Skeletal muscle satellite cell (primary cell): Measurements from ENCODE around the gene GPLD1. TPM values are rescaled to one million over a fixed set of nuclear protein-coding genes. Genes with fewer than 3 reads are reported as not detected.

Experiments used
- H3K27me3 ChIP-seq: 2 replicates; pipeline ENCODE4 v1.7.0; 2013; ENCODE audit warnings: low read length; ENCODE audit not compliant: control insufficient read depth, insufficient read depth
- H3K36me3 ChIP-seq: 2 replicates; pipeline ENCODE4 v1.7.0; 2013; ENCODE audit warnings: mild to moderate bottlenecking, control low read depth, low read length; ENCODE audit not compliant: insufficient read depth
- H3K4me1 ChIP-seq: 2 replicates; pipeline ENCODE4 v1.7.0; 2013; ENCODE audit warnings: low read length; ENCODE audit not compliant: control insufficient read depth, insufficient read depth
- H3K4me2 ChIP-seq: 2 replicates; pipeline ENCODE4 v1.7.0; 2013; ENCODE audit warnings: mild to moderate bottlenecking, low read length
- H3K4me3 ChIP-seq: 2 replicates; pipeline ENCODE4 v1.7.0; 2013; ENCODE audit warnings: low read length
- H3K9ac ChIP-seq: 2 replicates; pipeline ENCODE4 v1.7.0; 2013; ENCODE audit warnings: mild to moderate bottlenecking, low read depth, low read length, moderate library complexity
- H3K9me3 ChIP-seq: replicated peaks from 2 replicates; pipeline ENCODE4 v1.7.0; 2013; ENCODE audit warnings: mild to moderate bottlenecking, control low read depth, low read length
- total RNA-seq: library from RNA; depleted of rRNA; stranded (reverse); fragments of >200 nt; gene quantifications from 2 replicates; pipeline ENCODE4 v1.2.3, GENCODE V29; 2012; rRNA removed

Gene GPLD1, protein sequence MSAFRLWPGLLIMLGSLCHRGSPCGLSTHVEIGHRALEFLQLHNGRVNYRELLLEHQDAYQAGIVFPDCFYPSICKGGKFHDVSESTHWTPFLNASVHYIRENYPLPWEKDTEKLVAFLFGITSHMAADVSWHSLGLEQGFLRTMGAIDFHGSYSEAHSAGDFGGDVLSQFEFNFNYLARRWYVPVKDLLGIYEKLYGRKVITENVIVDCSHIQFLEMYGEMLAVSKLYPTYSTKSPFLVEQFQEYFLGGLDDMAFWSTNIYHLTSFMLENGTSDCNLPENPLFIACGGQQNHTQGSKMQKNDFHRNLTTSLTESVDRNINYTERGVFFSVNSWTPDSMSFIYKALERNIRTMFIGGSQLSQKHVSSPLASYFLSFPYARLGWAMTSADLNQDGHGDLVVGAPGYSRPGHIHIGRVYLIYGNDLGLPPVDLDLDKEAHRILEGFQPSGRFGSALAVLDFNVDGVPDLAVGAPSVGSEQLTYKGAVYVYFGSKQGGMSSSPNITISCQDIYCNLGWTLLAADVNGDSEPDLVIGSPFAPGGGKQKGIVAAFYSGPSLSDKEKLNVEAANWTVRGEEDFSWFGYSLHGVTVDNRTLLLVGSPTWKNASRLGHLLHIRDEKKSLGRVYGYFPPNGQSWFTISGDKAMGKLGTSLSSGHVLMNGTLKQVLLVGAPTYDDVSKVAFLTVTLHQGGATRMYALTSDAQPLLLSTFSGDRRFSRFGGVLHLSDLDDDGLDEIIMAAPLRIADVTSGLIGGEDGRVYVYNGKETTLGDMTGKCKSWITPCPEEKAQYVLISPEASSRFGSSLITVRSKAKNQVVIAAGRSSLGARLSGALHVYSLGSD
- under 0.01 TPM in 1 of 2 replicates, not detected in the other for total RNA-seq

GRCh38 chr6:24489470-24489869, at the start of gene GPLD1:
Gene GPLD1, minus strand, starts transcription at chr6:24489578. Its CDS starts 67 bp downstream, at chr6:24489511.
- Histone ChIP-seq H3K27me3 (no peaks in the 10 kb centered on the region), H3K4me1 (peaks cover 3% of the 10 kb centered on the region), H3K9me3 (no peaks in the 10 kb centered on the region), H3K36me3 (no peaks in the 10 kb centered on the region), H3K4me3 (no peak within 1 kb of the TSS), H3K9ac (no peak within 1 kb of the TSS), H3K4me2 (no peak within 1 kb of the TSS)

- Histone ChIP-seq H3K9ac (no peak overlapping the region), H3K4me3 (no peak overlapping the region), H3K27me3 (no peaks in the 10 kb centered on the region), H3K9me3 (no peaks in the 10 kb centered on the region), H3K4me2 (no peak overlapping the region), H3K36me3 (no peaks in the 10 kb centered on the region), H3K4me1 (no peaks in the 10 kb centered on the region)
Observed at GRCh38 chr6:24537771-24538385, 48.5 kb upstream of the GPLD1 start.

- no peak overlapping the region for H3K4me3 ChIP-seq
- H3K27me3 ChIP-seq, result no peaks in the 10 kb centered on the region
- H3K4me1 ChIP-seq, result no peaks in the 10 kb centered on the region
- H3K9me3 ChIP-seq, result no peaks in the 10 kb centered on the region
- no peak overlapping the region for H3K4me2 ChIP-seq
- H3K9ac ChIP-seq, result no peak overlapping the region
- no peaks in the 10 kb centered on the region for H3K36me3 ChIP-seq
Observed at GRCh38 chr6:24537082-24537699, 47.8 kb upstream of the GPLD1 start.

GRCh38 chr6:24536466-24536865, 47.1 kb upstream of the GPLD1 start:
- H3K4me1 ChIP-seq, result no peaks in the 10 kb centered on the region
- H3K9ac ChIP-seq, result no peak overlapping the region
- H3K4me2 ChIP-seq, result no peak overlapping the region
- no peaks in the 10 kb centered on the region for H3K27me3 ChIP-seq
- no peak overlapping the region for H3K4me3 ChIP-seq
- H3K36me3 ChIP-seq, result no peaks in the 10 kb centered on the region
- no peaks in the 10 kb centered on the region for H3K9me3 ChIP-seq

DNA sequence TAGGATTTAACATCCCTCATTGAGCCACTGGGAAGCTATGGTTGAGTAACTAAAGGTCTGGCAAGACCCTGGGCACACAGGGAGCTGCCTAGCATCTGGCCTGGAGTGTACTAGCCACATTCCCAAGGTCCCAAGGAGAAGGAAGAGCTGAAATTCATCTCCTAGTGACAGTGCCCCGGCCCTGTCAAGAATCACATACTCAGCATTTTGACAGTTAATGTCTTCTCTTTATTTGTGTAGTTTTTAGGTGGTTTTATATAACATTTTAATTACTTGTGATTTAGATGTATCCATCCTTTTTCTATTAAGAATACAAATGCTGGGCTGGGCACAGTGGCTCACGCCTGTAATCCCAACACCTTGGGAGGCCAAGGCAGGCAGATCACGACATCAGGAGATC, 45.8 kb upstream of the GPLD1 start:
- Histone ChIP-seq H3K36me3 (no peaks in the 10 kb centered on the region), H3K4me2 (no peak overlapping the region), H3K4me1 (no peaks in the 10 kb centered on the region), H3K9ac (no peak overlapping the region), H3K27me3 (no peaks in the 10 kb centered on the region), H3K4me3 (no peak overlapping the region), H3K9me3 (no peaks in the 10 kb centered on the region)

DNA sequence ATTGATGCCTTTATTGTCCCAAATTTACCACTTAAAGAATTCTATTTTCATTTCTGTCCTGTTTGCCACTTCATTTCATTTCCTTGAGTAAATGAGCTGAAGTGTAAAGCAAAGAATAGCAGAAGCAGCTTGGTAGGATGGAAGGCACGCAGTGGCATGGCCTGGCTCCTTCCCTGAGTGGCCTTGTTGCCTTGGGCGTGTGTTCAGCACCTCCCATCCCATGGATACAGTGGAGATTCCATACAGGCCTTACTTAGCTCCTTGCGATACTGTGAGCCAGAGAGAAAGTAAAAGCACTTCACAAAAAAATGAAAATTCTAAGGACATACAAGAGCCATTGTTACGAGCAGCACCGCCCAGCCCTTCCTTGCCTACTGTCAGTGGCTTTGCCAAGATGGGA, 45.0 kb upstream of the GPLD1 start:
- H3K4me1 ChIP-seq, result no peaks in the 10 kb centered on the region
- H3K4me3 ChIP-seq, result no peak overlapping the region
- no peaks in the 10 kb centered on the region for H3K27me3 ChIP-seq
- H3K9me3 ChIP-seq, result no peaks in the 10 kb centered on the region
- no peak overlapping the region for H3K4me2 ChIP-seq
- H3K36me3 ChIP-seq, result no peaks in the 10 kb centered on the region
- H3K9ac ChIP-seq, result no peak overlapping the region

GRCh38 chr6:24529985-24530384, 40.6 kb upstream of the GPLD1 start:
- Histone ChIP-seq H3K9me3 (no peaks in the 10 kb centered on the region), H3K4me1 (no peaks in the 10 kb centered on the region), H3K36me3 (no peaks in the 10 kb centered on the region), H3K4me2 (no peak overlapping the region), H3K9ac (no peak overlapping the region), H3K27me3 (no peaks in the 10 kb centered on the region), H3K4me3 (no peak overlapping the region)

DNA sequence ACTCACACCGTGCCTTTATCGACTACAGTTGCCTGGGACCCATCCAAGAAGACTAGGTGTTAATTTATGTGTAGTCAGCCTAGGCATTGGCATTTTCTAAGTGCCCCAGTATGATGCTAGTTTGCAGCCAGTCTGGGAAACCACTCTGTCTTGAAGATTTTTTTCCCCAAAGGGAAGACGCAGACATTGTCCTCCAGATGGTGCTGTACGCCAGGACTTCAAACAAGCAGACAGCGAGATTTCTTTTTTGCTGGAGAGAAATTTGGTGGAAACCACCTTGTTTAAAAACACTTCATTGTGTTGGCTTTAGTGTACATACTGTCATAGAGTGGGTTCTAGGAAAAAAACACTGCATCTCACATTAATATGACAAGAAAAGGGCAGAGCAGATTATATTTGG, 35.4 kb upstream of the GPLD1 start:
- Histone ChIP-seq H3K4me1 (no peaks in the 10 kb centered on the region), H3K4me2 (no peak overlapping the region), H3K9ac (no peak overlapping the region), H3K27me3 (no peaks in the 10 kb centered on the region), H3K36me3 (no peaks in the 10 kb centered on the region), H3K4me3 (no peak overlapping the region), H3K9me3 (no peaks in the 10 kb centered on the region)

- no peaks in the 10 kb centered on the region for H3K4me1 ChIP-seq
- H3K9ac ChIP-seq, result no peak overlapping the region
- no peaks in the 10 kb centered on the region for H3K27me3 ChIP-seq
- H3K4me3 ChIP-seq, result no peak overlapping the region
- no peaks in the 10 kb centered on the region for H3K9me3 ChIP-seq
- no peaks in the 10 kb centered on the region for H3K36me3 ChIP-seq
- no peak overlapping the region for H3K4me2 ChIP-seq
Observed at GRCh38 chr6:24524329-24524728, 35.0 kb upstream of the GPLD1 start.

- Histone ChIP-seq H3K4me2 (no peak overlapping the region), H3K4me3 (no peak overlapping the region), H3K9me3 (no peaks in the 10 kb centered on the region), H3K9ac (no peak overlapping the region), H3K27me3 (no peaks in the 10 kb centered on the region), H3K4me1 (no peaks in the 10 kb centered on the region), H3K36me3 (no peaks in the 10 kb centered on the region)
Observed at GRCh38 chr6:24522228-24523176, 33.1 kb upstream of the GPLD1 start.
